Measurements from ENCODE around the gene LFNG. TPM values are rescaled to one million over a fixed set of nuclear protein-coding genes. Genes with fewer than 3 reads are reported as not detected.
A peak's percentile ranks its signal among the peaks of the same experiment; 100 is the strongest.

Gene LFNG
- total and polyA plus RNA-seq, 2 of the 13 experiments (the other 11 are each of a cell fraction or from before 2014, with no cell fraction given): 0.44 to 1.5 TPM

DNA sequence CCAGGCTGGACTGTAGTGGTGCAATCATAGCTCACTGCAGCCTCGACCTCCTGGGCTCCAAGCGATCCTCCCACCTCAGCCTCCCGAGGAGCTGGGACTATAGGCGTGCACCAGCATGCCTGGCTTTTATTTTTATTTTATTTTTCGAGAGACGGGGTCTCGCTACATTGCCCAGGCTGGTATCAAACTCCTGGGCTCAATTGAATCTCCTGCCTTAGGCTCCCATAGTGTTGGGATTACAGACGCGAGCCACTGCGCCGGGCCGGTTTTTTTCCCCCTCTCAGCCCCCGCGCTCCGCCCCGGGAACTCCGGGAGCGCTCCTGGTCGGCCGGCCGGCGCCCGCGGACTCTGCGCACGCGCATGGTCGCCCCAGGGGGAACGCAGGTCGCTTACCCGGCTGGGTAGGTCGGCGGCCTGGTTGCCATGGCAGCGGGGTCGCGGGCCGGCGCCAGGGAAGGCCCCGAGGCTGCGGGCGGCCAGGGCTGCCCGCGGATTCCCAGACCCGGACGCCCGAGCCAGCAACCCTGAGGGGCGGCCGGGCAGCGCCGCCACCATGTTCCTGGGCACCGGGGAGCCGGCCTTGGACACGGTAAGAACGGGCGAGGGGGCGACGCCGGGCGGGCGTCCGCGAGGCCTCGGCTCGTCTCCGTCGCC is 39.2 kb downstream of the LFNG start, which contains the start of gene IQCE (continued):
- TF ChIP-seq, protein P1, sequence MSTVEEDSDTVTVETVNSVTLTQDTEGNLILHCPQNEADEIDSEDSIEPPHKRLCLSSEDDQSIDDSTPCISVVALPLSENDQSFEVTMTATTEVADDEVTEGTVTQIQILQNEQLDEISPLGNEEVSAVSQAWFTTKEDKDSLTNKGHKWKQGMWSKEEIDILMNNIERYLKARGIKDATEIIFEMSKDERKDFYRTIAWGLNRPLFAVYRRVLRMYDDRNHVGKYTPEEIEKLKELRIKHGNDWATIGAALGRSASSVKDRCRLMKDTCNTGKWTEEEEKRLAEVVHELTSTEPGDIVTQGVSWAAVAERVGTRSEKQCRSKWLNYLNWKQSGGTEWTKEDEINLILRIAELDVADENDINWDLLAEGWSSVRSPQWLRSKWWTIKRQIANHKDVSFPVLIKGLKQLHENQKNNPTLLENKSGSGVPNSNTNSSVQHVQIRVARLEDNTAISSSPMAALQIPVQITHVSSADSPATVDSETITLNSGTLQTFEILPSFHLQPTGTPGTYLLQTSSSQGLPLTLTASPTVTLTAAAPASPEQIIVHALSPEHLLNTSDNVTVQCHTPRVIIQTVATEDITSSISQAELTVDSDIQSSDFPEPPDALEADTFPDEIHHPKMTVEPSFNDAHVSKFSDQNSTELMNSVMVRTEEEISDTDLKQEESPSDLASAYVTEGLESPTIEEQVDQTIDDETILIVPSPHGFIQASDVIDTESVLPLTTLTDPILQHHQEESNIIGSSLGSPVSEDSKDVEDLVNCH (CRISPR knock-in tag; IDR thresholded peaks at IDR 0.05): no peak
- TF ChIP-seq NCOA5 (CRISPR knock-in tag; IDR thresholded peaks at IDR 0.05) (no peak), AGO2 (optimal IDR thresholded peaks at IDR 0.05; ENCODE audit: low read depth, low read length) (no peak), ZNF260 (CRISPR knock-in tag; IDR thresholded peaks at IDR 0.05; ENCODE audit: borderline replicate concordance, low read depth) (no peak), KAT7 (CRISPR knock-in tag; IDR thresholded peaks at IDR 0.05; ENCODE audit: borderline replicate concordance) (no peak), CREB3 (CRISPR knock-in tag; IDR thresholded peaks at IDR 0.05) (no peak), ZSCAN31 (CRISPR knock-in tag; IDR thresholded peaks at IDR 0.05; ENCODE audit: low read depth) (peak; percentile 80; the same call in 1 of the 2 replicates), HOXA5 (CRISPR knock-in tag; IDR thresholded peaks at IDR 0.05) (no peak), SRSF9 (IDR thresholded peaks at IDR 0.05; ENCODE audit: borderline replicate concordance, insufficient read depth, low read depth, low read length, poor library complexity, severe bottlenecking) (no peak), FUBP1 (CRISPR knock-in tag; IDR thresholded peaks at IDR 0.05; ENCODE audit: borderline replicate concordance) (no peak), ETV6 (CRISPR knock-in tag; conservative IDR thresholded peaks at IDR 0.05) (no peak), ZFP36L2 (CRISPR knock-in tag; IDR thresholded peaks at IDR 0.05) (no peak), ZNF12 (CRISPR knock-in tag; IDR thresholded peaks at IDR 0.05) (no peak), CSRNP1 (CRISPR knock-in tag; IDR thresholded peaks at IDR 0.05) (no peak), ONECUT2 (CRISPR knock-in tag; IDR thresholded peaks at IDR 0.05) (no peak), ZEB1 (IDR thresholded peaks at IDR 0.05; ENCODE audit: insufficient replicate concordance, low read depth) (no peak)
- TF ChIP-seq, protein P2, sequence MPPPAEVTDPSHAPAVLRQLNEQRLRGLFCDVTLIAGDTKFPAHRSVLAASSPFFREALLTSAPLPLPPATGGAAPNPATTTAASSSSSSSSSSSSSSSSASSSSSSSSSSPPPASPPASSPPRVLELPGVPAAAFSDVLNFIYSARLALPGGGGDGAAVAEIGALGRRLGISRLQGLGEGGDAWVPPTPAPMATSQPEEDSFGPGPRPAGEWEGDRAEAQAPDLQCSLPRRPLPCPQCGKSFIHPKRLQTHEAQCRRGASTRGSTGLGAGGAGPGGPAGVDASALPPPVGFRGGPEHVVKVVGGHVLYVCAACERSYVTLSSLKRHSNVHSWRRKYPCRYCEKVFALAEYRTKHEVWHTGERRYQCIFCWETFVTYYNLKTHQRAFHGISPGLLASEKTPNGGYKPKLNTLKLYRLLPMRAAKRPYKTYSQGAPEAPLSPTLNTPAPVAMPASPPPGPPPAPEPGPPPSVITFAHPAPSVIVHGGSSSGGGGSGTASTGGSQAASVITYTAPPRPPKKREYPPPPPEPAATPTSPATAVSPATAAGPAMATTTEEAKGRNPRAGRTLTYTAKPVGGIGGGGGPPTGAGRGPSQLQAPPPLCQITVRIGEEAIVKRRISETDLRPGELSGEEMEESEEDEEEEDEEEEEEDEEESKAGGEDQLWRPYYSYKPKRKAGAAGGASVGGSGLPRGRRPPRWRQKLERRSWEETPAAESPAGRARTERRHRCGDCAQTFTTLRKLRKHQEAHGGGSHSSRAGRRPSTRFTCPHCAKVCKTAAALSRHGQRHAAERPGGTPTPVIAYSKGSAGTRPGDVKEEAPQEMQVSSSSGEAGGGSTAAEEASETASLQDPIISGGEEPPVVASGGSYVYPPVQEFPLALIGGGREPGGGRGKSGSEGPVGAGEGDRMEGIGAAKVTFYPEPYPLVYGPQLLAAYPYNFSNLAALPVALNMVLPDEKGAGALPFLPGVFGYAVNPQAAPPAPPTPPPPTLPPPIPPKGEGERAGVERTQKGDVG (CRISPR knock-in tag; IDR thresholded peaks at IDR 0.05; ENCODE audit: borderline replicate concordance): no peak

All from HepG2 (cell line).